Body of pancreas (tissue), 4 donors: ENCODE results near the gene ITGB4.

Experiments
- CTCF ChIP-seq, 7 experiments: fragments of 450-650 bp in 4 of 7; fragments of 200-600 bp in 3 of 7; sonication (generic) in 3 of 7; IDR thresholded peaks; one replicate each; pipeline ENCODE4 v1.5.1; 2016 to 2019; ENCODE audit warnings: antibody characterized with exemption in 7 of 7
- POLR2A ChIP-seq, 3 donors: fragments of 450-650 bp; IDR thresholded peaks; one replicate each; pipeline ENCODE4 v1.6.1; 2016; ENCODE audit warnings: antibody characterized with exemption in 3 of 3, mild to moderate bottlenecking in 2 of 3

- TF ChIP-seq CTCF (IDR thresholded peaks at IDR 0.05) (no peak), POLR2A (IDR thresholded peaks at IDR 0.05) (no peak)
Observed at GRCh38 chr17:75731716-75732498, 10.6 kb downstream of the ITGB4 start.
